OCI-LY3 (cell line): Measurements from ENCODE around the gene TCF4.

ENCODE experiments used
- H2AFZ ChIP-seq: fragments of 200-600, 300-600 bp; shearing (Covaris generic); 2 replicates; pipeline ENCODE4 v1.6.0; 2014; ENCODE audit warnings: antibody characterized with exemption, low read depth, low read length
- H3K27ac ChIP-seq: fragments of 200-600, 300-600 bp; sonication (generic); 2 replicates; pipeline ENCODE4 v1.5.1; 2014; ENCODE audit warnings: mild to moderate bottlenecking, low read length, moderate library complexity, mixed read lengths
- H3K27me3 ChIP-seq: fragments of 200-600, 300-600 bp; sonication (generic); 2 replicates; pipeline ENCODE4 v1.6.1; 2014; ENCODE audit warnings: low read depth, low read length, mixed read lengths
- H3K36me3 ChIP-seq: fragments of 200-600, 300-600 bp; sonication (generic); replicated peaks from 2 replicates; pipeline ENCODE3; 2014; ENCODE audit warnings: low read depth, low read length, mixed read lengths
- H3K4me1 ChIP-seq: fragments of 300-600, 200-600 bp; sonication (generic); 2 replicates; pipeline ENCODE4 v1.6.1; 2014; ENCODE audit warnings: low read length, mixed read lengths
- H3K4me2 ChIP-seq: fragments of 200-600, 300-600 bp; sonication (generic); 2 replicates; pipeline ENCODE4 v1.6.1; 2014; ENCODE audit warnings: low read length, mixed read lengths
- H3K4me3 ChIP-seq: fragments of 300-600, 200-600 bp; sonication (generic); 2 replicates; pipeline ENCODE4 v1.5.1; 2014; ENCODE audit warnings: antibody characterized with exemption, mild to moderate bottlenecking, low read length, moderate library complexity
- H3K79me2 ChIP-seq: fragments of 300-600, 200-600 bp; shearing (Covaris generic); 2 replicates; pipeline ENCODE4 v1.6.1; 2014; ENCODE audit warnings: mild to moderate bottlenecking, low read length, mixed read lengths
- H3K9ac ChIP-seq: fragments of 300-600, 200-600 bp; shearing (Covaris generic); 2 replicates; pipeline ENCODE4 v1.6.0; 2014; ENCODE audit warnings: mild to moderate bottlenecking, low read length, moderate library complexity
- H3K9me3 ChIP-seq: fragments of 200-600, 300-600 bp; shearing (Covaris generic); 2 replicates; pipeline ENCODE4 v1.6.1; 2014; ENCODE audit warnings: low read length, mixed read lengths; ENCODE audit not compliant: insufficient read depth
- H4K20me1 ChIP-seq: fragments of 200-600, 300-600 bp; sonication (generic); 2 replicates; pipeline ENCODE4 v1.6.1; 2016; ENCODE audit warnings: low read length, mixed read lengths; ENCODE audit not compliant: insufficient read depth
- CTCF ChIP-seq: fragments of 200-600, 300-600 bp; sonication (generic); IDR thresholded peaks from 2 replicates; pipeline ENCODE4 v1.5.1; 2014; ENCODE audit warnings: antibody characterized with exemption, low read length, low read depth
- EZH2phosphoT487 ChIP-seq: fragments of 200-600 bp; shearing (Covaris generic); IDR thresholded peaks from 2 replicates; pipeline ENCODE4 v1.6.1; 2018; ENCODE audit warnings: antibody characterized with exemption, mixed run types, low read depth

The TCF4 gene

GRCh38 chr18:55623626-55624025 is 35.6 kb upstream of the TCF4 start:
- no peaks in the 10 kb centered on the region for H4K20me1 ChIP-seq
- peaks cover 4% of the 10 kb centered on the region for H3K36me3 ChIP-seq
- no peak for TF ChIP-seq CTCF
- no peak for TF ChIP-seq EZH2phosphoT487
- H3K27ac ChIP-seq = no peak overlapping the region
- H3K4me3 ChIP-seq = no peak overlapping the region
- H3K9ac ChIP-seq = no peak overlapping the region
- H3K9me3 ChIP-seq = no peaks in the 10 kb centered on the region
- H3K79me2 ChIP-seq = no peaks in the 10 kb centered on the region
- H3K27me3 ChIP-seq = no peaks in the 10 kb centered on the region
- H3K4me1 ChIP-seq = no peaks in the 10 kb centered on the region
- H2AFZ ChIP-seq = no peak overlapping the region
- no peak overlapping the region for H3K4me2 ChIP-seq

GRCh38 chr18:55610506-55610905 is 22.5 kb upstream of the TCF4 start:
- Histone ChIP-seq H3K27ac (no peak overlapping the region), H3K27me3 (no peaks in the 10 kb centered on the region), H3K4me1 (peaks cover 36% of the 10 kb centered on the region), H3K36me3 (peaks cover 30% of the 10 kb centered on the region), H3K4me2 (no peak overlapping the region), H3K4me3 (no peak overlapping the region), H3K79me2 (peaks cover 26% of the 10 kb centered on the region), H3K9ac (no peak overlapping the region), H3K9me3 (peaks cover 32% of the 10 kb centered on the region; the same call in 1 of the 2 replicates), H4K20me1 (no peaks in the 10 kb centered on the region), H2AFZ (peak overlapping the region; percentile 15; the same call in 1 of the 2 replicates)
- TF ChIP-seq CTCF (no peak), EZH2phosphoT487 (no peak)

GRCh38 chr18:55609160-55609825 is 21.3 kb upstream of the TCF4 start:
- Histone ChIP-seq H3K9me3 (peaks cover 28% of the 10 kb centered on the region; the same call in 1 of the 2 replicates), H3K27ac (peak overlapping the region; percentile 90), H3K4me1 (peaks cover 48% of the 10 kb centered on the region), H3K27me3 (no peaks in the 10 kb centered on the region), H3K4me2 (peak overlapping the region; percentile 62; the same call in 1 of the 2 replicates), H2AFZ (peak overlapping the region; percentile 13), H3K9ac (no peak overlapping the region), H3K36me3 (peaks cover 29% of the 10 kb centered on the region), H4K20me1 (no peaks in the 10 kb centered on the region), H3K4me3 (no peak overlapping the region), H3K79me2 (peaks cover 36% of the 10 kb centered on the region)
- TF ChIP-seq EZH2phosphoT487 (no peak), CTCF (no peak)

GRCh38 chr18:55608497-55608896 is 20.5 kb upstream of the TCF4 start:
- peak overlapping the region; percentile 90 for H3K27ac ChIP-seq
- peaks cover 56% of the 10 kb centered on the region for H3K4me1 ChIP-seq
- H4K20me1 ChIP-seq = no peaks in the 10 kb centered on the region
- TF ChIP-seq CTCF (no peak), EZH2phosphoT487 (no peak)
- peak overlapping the region; percentile 62; the same call in 1 of the 2 replicates for H3K4me2 ChIP-seq
- H3K9ac ChIP-seq = peak overlapping the region; percentile 82; the same call in 1 of the 2 replicates
- H2AFZ ChIP-seq = peak overlapping the region; percentile 13
- H3K9me3 ChIP-seq = peaks cover 20% of the 10 kb centered on the region; the same call in 1 of the 2 replicates
- H3K79me2 ChIP-seq = peaks cover 42% of the 10 kb centered on the region
- H3K36me3 ChIP-seq = peaks cover 21% of the 10 kb centered on the region
- no peak overlapping the region for H3K4me3 ChIP-seq
- no peaks in the 10 kb centered on the region for H3K27me3 ChIP-seq
